ENCODE data around the gene BICC1. TPM values are rescaled to one million over a fixed set of nuclear protein-coding genes. Genes with fewer than 3 reads are reported as not detected.

The BICC1 gene
- total and polyA plus RNA-seq, 2 of the 8 experiments (the other 6 are each of a cell fraction or from before 2014, with no cell fraction given), result 0.20 to 0.73 TPM

DNA sequence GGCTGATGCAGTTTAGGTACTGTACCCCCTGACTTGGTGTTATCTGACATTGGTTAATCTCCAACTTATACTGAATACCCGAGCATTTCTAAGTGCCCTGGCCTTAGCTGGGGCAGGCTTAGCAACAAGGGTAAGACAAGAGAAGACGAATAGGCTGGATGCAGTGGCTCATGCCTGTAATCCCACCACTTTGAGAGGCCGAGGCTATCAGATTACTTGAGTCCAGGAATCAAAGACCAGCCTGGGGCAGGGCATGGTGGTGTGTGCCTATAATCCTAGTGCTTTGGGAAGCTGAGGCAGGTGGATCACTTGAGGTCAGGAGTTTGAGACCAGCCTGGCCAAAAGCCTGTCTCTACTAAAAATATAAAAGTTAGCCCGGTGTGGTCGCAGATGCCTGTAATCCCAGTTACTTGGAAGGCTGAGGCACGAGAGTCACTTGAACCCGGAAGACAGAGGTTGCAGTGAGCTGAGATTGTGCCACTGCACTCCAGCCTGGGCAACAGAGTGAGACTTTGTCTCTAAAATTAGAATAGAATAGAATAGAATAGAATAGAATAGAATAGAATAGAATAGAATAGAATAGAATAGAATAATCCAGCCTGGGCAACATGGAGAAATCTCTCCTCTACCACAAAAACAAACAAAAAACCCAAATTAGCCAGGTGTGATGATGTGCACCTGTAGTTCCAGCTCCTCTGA lies 108.9 kb downstream of the BICC1 start:
- Histone ChIP-seq H2BK12ac (ENCODE audit: low read depth, low read length) (no peak overlapping the region), H3K79me2 (ENCODE audit: control insufficient read depth in 1 of 2, insufficient read depth in 2 of 2, low read length in 2 of 2) (no peaks in the 10 kb centered on the region), H4K20me1 (replicated peaks in 1 of 2; ENCODE audit: control insufficient read depth in 1 of 2, insufficient read depth in 2 of 2, low read length in 2 of 2) (no peaks in the 10 kb centered on the region), H3K23ac (ENCODE audit: insufficient read length) (no peak overlapping the region), H3K79me1 (ENCODE audit: low read depth, low read length) (no peaks in the 10 kb centered on the region), H3K4me2 (ENCODE audit: insufficient read depth in 1 of 2, low read depth in 2 of 2, low read length in 2 of 2) (no peak overlapping the region), H2BK120ac (replicated peaks; ENCODE audit: low read depth, low read length) (no peak overlapping the region), H3K4me1 (replicated peaks in 1 of 4; ENCODE audit: control insufficient read depth in 3 of 4, insufficient read depth in 4 of 4, low read length in 3 of 4) (no peaks in the 10 kb centered on the region), H3K9me3 (ENCODE audit: insufficient read depth in 2 of 2, low read depth in 1 of 2, low read length in 1 of 2) (no peaks in the 10 kb centered on the region), H2BK20ac (ENCODE audit: low read length) (no peak overlapping the region), H2BK5ac (ENCODE audit: low read depth, low read length) (no peak overlapping the region), H4K91ac (replicated peaks; ENCODE audit: insufficient read length, low read length) (no peak overlapping the region), H3K27ac (ENCODE audit: low read depth, low read length) (no peak overlapping the region), H2BK15ac (ENCODE audit: low read length) (no peak overlapping the region), H3K9ac (replicated peaks in 1 of 4; ENCODE audit: extremely low read depth in 1 of 4, low read depth in 3 of 4, low read length in 3 of 4) (no peak overlapping the region), H3K36me3 (ENCODE audit: control insufficient read depth in 2 of 4, insufficient read depth in 4 of 4, low read length in 3 of 4) (no peaks in the 10 kb centered on the region), H3K4ac (replicated peaks; ENCODE audit: insufficient read length, low read depth, low read length) (no peak overlapping the region), H3K18ac (ENCODE audit: extremely low read depth, low read length) (no peak overlapping the region), H3K4me3 (ENCODE audit: extremely low read depth in 1 of 4, insufficient read depth in 2 of 4, low read depth in 3 of 4, low read length in 4 of 4) (no peak overlapping the region), H4K5ac (ENCODE audit: insufficient read length, low read depth, low read length) (no peak overlapping the region), H3K27me3 (replicated peaks in 1 of 4; ENCODE audit: control insufficient read depth in 3 of 4, extremely low read depth in 1 of 4, insufficient read depth in 3 of 4, low read length in 3 of 4) (no peaks in the 10 kb centered on the region), H3K23me2 (ENCODE audit: low read depth, low read length) (no peaks in the 10 kb centered on the region), H2AFZ (ENCODE audit: low read length) (no peak overlapping the region), H3K14ac (ENCODE audit: insufficient read length) (no peak overlapping the region), H2AK5ac (ENCODE audit: low read depth, low read length) (no peak overlapping the region), H4K8ac (ENCODE audit: extremely low read depth, insufficient read depth, low read length) (no peak overlapping the region), H3K56ac (replicated peaks; ENCODE audit: insufficient read length, low read depth, low read length) (no peak overlapping the region)
- no peak for TF ChIP-seq SIN3A (conservative IDR thresholded peaks at IDR 0.05 in 1 of 2, IDR thresholded peaks at IDR 0.05 in 1 of 2; ENCODE audit: low read depth in 1 of 2, low read length in 2 of 2)
- no peak for TF ChIP-seq YY1 (IDR thresholded peaks at IDR 0.05; ENCODE audit: low read depth, low read length)
- TF ChIP-seq CEBPB (IDR thresholded peaks at IDR 0.05; ENCODE audit: low read depth, low read length), result no peak
- no peak for TF ChIP-seq NRF1 (IDR thresholded peaks at IDR 0.05; ENCODE audit: low read depth, low read length)
- TF ChIP-seq SIX5 (IDR thresholded peaks at IDR 0.05; ENCODE audit: low read depth, low read length), result no peak
- DNase-seq (ENCODE audit: low read depth in 1 of 2, low spot score in 2 of 2) (no peak), FAIRE-seq (no peak)
- CTCF ChIA-PET (ENCODE audit: partially characterized antibody), result interaction anchor here (0.8 kb wide), 1 partner anchor 16 kb away, joined by 3 read pairs; no protein-coding TSS in a partner anchor
- POLR2A ChIA-PET (ENCODE audit: partially characterized antibody), result no interaction called here
- 90% methylated on average over 7 of the region's 7 CpGs; no CpG with 5 or more reads in 1 of the 2 experiments for WGBS, 2 experiments (ENCODE audit: extremely low coverage in 1 of 2, insufficient coverage in 1 of 2, insufficient read length in 1 of 2, insufficient replicate concordance in 2 of 2, low coverage in 1 of 2, low lambda C conversion rate in 2 of 2, missing lambda C conversion rate in 1 of 2)
